Measurements from ENCODE around the gene ERGIC3.
A peak's percentile ranks its signal among the peaks of the same experiment; 100 is the strongest.
"Not testable (repeated sequence)": the region's sequence is repeated elsewhere in the genome, so short reads cannot be mapped to it uniquely, and the experiment has no call there.

ERGIC3 gene

GRCh38 chr20:35541783-35542662 lies at the start of gene ERGIC3:
Gene ERGIC3 (plus strand): TSS chr20:35542078. CDS start chr20:35542098, 20 bp downstream.
- peak; percentile 96 for DNase-seq (ENCODE audit: low read depth)

GRCh38 chr20:35492352-35492751 lies 49.5 kb upstream of the ERGIC3 start:
- no peak for DNase-seq (ENCODE audit: low read depth)

DNA sequence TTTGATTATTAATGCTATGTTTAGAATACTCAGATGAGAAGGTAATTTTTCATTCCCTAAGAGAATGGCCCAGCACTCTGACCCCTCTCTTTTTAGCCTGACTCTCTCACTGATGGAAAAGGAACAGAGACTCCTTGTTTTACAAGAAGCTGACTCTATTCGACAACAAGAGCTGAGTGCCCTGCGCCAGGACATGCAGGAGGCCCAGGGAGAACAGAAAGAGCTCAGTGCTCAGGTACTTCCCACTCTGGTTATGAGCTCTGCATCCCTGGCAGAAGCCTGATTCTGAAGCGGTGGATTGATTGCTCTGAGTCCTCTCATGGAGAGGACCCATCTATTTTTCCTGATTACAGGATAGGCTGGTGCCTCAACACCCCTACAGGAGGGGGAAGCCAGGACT lies 45.4 kb upstream of the ERGIC3 start:
- no peak for DNase-seq (ENCODE audit: low read depth)

GRCh38 chr20:35497320-35497719 lies 44.6 kb upstream of the ERGIC3 start:
- DNase-seq (ENCODE audit: low read depth), result no peak

GRCh38 chr20:35497780-35498189 lies 44.1 kb upstream of the ERGIC3 start:
- DNase-seq (ENCODE audit: low read depth), result no peak

DNA sequence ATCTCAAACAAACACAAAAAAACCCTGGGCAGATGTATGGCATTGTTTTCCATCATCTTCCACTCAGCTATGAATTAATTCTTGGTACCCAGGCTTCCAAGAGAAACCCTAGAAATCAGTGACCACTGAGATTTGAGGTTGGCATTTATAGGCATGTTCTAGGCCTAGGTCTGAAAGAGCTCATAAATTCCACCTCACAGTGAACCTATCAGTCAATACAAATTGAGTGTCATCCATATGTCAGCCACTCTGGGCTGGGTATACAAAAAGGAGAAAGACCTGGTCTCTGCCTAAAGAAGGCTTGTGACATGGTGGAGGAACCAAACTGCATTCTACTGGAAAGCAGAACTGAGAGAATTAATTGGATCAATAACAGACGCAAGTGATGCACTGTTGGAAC lies 42.6 kb upstream of the ERGIC3 start:
- no peak for DNase-seq (ENCODE audit: low read depth)

GRCh38 chr20:35502352-35502751 lies 39.5 kb upstream of the ERGIC3 start:
- no peak for DNase-seq (ENCODE audit: low read depth)

- DNase-seq (ENCODE audit: low read depth), result no peak
Measured at GRCh38 chr20:35503281-35503680, 38.6 kb upstream of the ERGIC3 start.

DNA sequence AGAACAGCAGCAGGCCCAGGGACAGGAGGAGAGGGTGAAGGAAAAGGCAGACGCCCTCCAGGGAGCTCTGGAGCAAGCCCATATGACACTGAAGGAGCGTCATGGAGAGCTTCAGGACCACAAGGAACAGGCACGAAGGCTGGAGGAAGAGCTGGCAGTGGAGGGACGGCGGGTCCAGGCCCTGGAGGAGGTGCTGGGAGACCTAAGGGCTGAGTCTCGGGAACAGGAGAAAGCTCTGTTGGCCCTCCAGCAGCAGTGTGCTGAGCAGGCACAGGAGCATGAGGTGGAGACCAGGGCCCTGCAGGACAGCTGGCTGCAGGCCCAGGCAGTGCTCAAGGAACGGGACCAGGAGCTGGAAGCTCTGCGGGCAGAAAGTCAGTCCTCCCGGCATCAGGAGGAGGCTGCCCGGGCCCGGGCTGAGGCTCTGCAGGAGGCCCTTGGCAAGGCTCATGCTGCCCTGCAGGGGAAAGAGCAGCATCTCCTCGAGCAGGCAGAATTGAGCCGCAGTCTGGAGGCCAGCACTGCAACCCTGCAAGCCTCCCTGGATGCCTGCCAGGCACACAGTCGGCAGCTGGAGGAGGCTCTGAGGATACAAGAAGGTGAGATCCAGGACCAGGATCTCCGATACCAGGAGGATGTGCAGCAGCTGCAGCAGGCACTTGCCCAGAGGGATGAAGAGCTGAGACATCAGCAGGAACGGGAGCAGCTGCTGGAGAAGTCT lies 37.9 kb upstream of the ERGIC3 start:
- no peak for DNase-seq (ENCODE audit: low read depth)

- no peak for DNase-seq (ENCODE audit: low read depth)
Measured at GRCh38 chr20:35504751-35505150, 37.1 kb upstream of the ERGIC3 start.

DNA sequence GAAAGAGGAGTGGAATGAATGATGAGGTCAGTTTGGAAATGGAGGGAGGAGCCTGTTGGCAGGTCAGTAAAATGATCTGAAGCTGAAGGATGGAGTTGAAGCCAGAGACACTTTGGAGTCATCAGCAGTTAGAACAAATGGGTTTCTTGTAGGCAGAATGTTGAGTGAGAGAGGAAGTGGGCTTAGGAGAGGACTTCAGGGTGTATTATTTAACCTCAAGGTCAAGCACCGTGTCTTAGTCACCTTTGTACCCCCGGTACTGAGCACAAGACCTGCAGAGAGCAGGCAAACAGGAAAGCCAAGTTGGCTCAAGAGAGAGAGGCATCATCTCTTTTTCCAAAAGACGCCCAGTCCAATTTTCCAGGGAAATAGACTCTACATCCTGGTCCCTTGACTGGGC lies 35.7 kb upstream of the ERGIC3 start:
- DNase-seq (ENCODE audit: low read depth), result no peak

DNA sequence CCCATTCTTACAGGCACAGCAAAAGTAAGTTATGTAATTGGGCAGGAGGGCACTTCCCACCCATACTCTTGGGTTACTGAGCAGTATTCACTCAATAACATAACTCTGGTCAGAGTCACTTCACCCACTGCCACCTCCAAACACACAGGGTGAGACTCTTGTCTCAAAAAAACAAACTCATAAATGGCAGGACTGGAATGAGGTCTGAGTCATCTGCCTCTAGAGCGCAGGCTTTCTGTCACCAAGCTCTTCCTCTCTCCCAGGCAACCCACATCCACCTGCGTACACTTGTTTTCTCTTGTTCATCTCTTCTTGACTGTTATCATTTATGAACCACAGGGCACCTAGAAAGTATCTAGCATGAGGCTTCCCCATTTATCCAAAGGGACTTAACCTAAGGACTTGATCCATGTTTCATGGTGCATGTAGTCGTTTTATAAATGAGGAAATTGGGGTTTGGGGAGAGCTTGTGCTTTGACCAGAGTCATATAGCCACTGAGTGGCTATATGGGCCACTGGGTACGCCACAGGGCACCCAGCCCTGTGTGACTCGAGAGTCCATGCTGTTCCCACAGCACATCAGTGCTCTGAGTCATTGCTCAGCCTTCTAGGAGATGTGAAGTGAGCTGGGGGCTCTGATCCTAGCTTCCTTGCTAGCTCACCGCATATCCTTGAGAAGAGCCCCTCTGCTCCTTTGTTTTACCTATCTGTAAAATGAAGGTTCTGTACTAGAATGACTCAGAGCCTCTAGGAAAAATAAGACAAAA lies 34.8 kb upstream of the ERGIC3 start:
- DNase-seq (ENCODE audit: low read depth), result no peak

DNA sequence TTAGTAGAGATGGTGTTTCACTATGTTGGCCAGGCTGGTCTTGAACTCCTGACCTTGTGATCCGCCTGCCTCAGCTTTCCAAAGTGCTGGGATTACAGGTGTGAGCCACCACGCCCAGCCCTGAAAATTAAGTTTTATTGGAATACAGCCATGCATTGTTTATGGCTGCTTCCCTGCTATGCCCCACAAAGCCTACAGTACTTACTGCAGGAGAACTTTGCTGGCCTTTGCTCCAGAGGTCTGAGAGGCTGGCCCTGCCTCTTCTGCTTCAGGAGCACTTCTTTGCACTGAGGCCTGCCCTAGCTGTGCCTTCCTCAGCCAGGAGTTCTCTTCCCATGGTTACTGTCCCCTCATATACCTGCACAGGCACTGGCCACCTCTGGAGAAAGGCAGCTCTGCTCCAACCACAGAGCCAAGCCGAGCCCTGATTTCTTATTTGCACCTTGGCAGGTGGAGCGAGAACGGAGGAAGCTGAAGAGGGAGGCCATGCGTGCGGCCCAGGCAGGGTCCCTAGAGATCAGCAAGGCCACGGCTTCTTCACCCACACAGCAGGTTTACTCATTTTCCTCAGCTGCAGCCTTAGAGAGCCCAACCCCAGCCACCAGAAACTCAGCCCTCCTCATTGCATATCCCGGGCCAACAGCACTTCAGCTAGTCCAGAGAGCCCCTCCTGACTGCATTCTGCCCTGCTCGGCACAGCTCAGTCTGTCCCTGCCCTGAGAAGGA lies 33.2 kb upstream of the ERGIC3 start:
- DNase-seq (ENCODE audit: low read depth), result no peak

GRCh38 chr20:35510951-35511735 lies 30.7 kb upstream of the ERGIC3 start:
- DNase-seq (ENCODE audit: low read depth), result no peak

- DNase-seq (ENCODE audit: low read depth), result no peak
Measured at GRCh38 chr20:35511814-35512420, 30.0 kb upstream of the ERGIC3 start.

DNA sequence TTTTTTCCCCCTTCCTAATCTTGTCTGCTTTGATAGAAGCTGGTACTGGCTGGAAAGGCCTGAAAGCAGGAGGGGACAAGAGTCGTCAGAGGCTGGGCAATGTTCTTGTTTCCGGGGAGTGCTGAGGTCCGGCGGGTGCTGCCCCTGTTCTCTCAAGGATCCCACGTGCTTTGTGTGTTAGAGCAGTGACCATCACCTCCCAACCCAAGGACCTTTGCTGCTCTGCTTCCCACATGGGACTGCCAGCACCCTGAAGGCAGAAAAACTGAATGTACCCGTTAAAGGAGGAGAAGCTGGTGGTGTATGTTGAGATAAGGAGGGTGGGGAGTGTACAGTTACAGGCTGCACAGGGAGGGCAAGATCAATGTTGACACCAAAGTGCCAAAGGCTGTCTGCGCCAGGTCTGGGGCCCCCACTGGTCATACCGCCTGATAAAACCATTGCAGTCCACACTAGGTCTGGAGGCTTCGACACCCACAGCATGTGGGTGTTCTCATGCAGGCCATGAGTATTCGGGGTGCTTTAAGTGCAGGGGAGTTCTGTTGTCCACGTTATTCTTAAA lies 27.4 kb upstream of the ERGIC3 start:
- no peak for DNase-seq (ENCODE audit: low read depth)

- no peak for DNase-seq (ENCODE audit: low read depth)
Measured at GRCh38 chr20:35515341-35515740, 26.5 kb upstream of the ERGIC3 start.

DNA sequence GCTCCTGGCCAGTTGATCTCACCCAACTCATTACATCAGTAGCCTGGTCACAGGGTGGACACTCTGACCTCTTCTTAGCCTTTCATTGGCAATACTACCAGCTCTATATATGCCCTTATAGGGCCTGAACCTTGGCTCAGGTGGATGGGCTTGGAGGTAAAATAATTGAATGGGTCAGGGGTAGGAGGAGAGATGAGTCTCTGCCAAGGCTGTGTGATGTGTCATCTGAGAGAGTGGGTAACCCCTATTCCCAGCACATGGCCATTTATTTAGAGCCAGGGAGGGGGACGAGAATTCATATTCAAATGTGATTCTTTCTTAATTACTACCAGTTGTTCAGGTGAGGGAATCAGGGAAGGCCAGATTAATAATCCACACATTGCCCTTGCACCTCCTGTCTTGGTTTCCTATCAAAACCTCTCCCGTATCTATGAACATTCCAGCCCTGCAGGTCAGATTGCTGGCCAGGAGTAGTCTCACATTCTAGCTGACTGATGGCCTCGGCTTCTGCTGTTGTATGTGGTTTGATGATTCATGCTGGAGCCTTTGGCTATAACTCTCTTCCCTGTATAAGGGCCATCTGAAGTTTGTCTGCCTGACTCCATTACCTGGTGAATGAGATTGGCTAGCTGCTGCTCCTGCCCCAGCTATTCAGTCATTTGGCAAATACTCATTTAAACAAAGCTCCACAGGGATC lies 25.8 kb upstream of the ERGIC3 start:
- DNase-seq (ENCODE audit: low read depth), result no peak

DNA sequence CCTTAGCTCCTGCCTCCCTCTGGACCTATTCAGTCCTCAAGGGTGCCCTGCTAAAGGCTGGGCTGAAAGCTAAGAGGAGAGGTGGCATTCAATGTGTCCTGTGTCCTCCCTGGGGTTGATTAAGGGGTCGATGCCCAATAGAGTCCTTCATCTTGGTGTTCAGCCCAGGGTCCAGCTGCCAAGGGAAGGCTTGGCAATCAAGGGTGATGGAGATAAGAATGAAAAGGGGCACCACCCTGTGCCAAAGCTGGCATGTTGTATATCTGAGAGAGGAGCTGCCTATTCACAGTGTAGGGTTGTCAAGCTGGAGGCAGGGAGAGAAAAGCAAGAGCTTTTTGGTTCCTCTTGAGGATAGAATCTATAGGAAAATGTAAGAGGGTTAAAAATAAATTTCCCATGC lies 24.8 kb upstream of the ERGIC3 start:
- DNase-seq (ENCODE audit: low read depth), result no peak

GRCh38 chr20:35517767-35518166 lies 24.1 kb upstream of the ERGIC3 start:
- not testable (repeated sequence) for DNase-seq (ENCODE audit: low read depth)
